Astrocyte (in vitro differentiated cells and primary cell): Measurements from ENCODE around the gene RNF167.

Experiments
- CTCF ChIP-seq: IDR thresholded peaks from 2 replicates; pipeline ENCODE4 v1.5.1; 2011; ENCODE audit warnings: low read depth, mild to moderate bottlenecking, inconsistent platforms, low read length, moderate library complexity; ENCODE audit not compliant: insufficient read depth
- EZH2 ChIP-seq: IDR thresholded peaks from 2 replicates; pipeline ENCODE4 v1.6.1; 2012; ENCODE audit warnings: mild to moderate bottlenecking, low read length, inconsistent platforms; ENCODE audit not compliant: insufficient read depth

GRCh38 chr17:4945176-4945943 is 5.3 kb downstream of the RNF167 start:
- TF ChIP-seq CTCF, result no peak
- TF ChIP-seq EZH2, result no peak
